GM13977 (cell line): ENCODE measurements around the gene FXYD4.

ENCODE experiments used
- DNase-seq: peaks from one replicate; pipeline ENCODE4 v3.0.0; 2012; ENCODE audit warnings: low spot score
- in situ Hi-C: fragments of 300-500 bp; cut with MboI; formaldehyde crosslinking; loops from one replicate; pipeline ENCODE4 v1.12.0; 2022; ENCODE audit warnings: low sequenced_read_pairs, low pct_unique_long_range_greater_than_20kb, mixed read lengths, inconsistent platforms; ENCODE audit not compliant: unreplicated experiment
- TF ChIP-seq, protein P1 (sequence below): IDR thresholded peaks from 2 replicates; pipeline ENCODE4 v1.5.1; 2012; ENCODE audit warnings: mild to moderate bottlenecking, control low read depth; ENCODE audit not compliant: insufficient read depth; ENCODE audit errors: extremely low read depth, missing control alignments

FXYD4 gene

DNA sequence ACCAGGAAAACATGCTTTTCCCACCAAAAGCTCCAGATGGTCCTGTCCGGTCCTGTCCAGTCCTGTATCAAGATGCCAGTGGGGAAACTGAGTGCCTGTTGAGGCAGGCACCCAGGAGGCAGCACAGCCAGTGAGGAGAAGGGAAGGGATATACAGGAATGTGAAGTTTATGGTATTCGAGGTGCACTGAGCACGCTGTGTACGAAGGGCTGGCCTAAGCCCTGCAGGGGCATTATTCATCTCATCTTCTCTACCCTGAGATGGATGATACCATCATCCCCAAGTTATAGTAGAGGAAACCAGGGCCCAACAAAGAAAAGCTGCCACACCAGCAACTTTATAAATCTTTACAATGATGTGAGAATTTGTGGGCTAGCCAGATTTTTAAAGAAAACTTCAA lies 23.4 kb upstream of the FXYD4 start:
- in situ Hi-C loops = no loop called here
- TF ChIP-seq, protein P1, sequence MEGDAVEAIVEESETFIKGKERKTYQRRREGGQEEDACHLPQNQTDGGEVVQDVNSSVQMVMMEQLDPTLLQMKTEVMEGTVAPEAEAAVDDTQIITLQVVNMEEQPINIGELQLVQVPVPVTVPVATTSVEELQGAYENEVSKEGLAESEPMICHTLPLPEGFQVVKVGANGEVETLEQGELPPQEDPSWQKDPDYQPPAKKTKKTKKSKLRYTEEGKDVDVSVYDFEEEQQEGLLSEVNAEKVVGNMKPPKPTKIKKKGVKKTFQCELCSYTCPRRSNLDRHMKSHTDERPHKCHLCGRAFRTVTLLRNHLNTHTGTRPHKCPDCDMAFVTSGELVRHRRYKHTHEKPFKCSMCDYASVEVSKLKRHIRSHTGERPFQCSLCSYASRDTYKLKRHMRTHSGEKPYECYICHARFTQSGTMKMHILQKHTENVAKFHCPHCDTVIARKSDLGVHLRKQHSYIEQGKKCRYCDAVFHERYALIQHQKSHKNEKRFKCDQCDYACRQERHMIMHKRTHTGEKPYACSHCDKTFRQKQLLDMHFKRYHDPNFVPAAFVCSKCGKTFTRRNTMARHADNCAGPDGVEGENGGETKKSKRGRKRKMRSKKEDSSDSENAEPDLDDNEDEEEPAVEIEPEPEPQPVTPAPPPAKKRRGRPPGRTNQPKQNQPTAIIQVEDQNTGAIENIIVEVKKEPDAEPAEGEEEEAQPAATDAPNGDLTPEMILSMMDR = no peak
- DNase-seq = no peak

DNA sequence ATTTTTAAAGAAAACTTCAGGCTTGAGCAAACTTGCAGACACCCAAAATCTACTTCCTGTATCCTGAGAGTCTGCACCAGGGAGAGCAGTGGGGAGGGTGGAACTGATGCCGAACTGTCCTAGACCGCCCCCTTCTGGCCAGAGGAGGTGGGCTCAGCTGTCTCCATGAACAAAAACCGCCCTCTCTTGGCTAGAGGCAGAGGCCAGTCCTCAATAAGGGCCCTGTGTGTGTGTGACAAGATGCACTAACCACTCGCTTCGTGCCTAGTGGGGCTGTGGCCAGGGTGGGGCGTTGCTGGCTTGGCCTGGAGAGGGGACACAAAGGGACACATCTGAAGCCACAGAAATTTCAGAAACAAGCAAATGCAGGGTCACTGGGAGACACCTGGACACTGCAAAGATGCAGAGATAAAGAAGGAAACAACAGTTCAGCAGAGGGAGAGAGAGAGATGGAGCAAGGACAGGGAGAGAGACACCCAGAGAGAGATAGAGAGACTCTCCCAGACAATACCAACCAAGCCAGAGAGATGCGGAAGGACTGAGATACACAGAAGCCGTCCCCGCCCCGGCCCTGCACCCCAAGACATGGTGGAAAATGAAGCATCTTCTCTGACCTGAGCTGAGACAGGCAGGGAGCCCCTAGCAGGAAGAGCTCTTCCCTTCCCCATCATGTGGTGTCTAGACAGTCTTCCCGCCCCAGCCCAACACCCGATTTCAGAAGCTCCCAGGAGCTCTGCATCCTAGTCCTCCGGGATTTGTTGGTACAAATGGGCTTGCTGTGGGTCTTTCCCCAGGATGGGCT lies 22.7 kb upstream of the FXYD4 start:
- TF ChIP-seq, protein P1 = peak; percentile 94
- DNase-seq = peak; percentile 94
- in situ Hi-C loops = no loop called here

DNA sequence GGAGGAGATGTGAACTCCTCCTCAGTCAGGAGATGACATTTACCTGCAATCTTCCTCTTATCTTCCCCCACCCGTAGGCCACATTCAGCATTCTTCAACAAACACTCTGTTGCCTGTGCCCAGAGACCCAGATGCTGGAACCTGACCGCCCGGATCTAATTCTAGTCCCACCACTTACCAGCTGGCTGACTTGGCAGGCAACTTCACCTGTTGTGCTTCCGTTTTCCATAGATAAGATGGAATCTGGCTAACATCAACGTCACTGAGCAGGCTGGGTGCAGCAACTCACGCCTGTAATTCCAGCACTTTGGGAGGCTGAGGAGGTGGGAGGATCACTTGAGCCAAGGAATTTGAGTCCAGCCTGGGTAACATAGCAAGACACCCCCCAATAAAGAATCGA lies 21.3 kb upstream of the FXYD4 start:
- DNase-seq = no peak
- in situ Hi-C loops = no loop called here
- TF ChIP-seq, protein P1 = no peak

DNA sequence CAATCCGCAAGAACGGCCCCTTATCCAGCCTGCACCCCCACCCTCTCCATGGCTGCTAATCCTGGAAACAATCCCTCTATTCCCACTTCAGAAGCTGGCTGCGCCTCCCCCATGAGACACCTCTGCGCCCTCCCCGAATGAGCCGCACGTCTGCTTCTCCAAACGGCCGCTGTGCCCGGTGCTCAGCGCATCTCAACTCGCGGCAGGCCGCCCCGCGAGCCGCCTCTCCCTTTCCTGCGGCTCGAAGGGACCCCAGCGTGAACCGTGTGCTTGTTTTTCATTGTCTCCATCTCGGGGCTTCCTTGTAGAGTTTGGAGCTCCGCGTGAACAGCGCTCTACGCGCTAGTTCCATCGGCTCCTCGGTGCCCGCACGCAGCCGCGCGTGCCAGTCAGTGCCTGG lies 20.8 kb upstream of the FXYD4 start:
- TF ChIP-seq, protein P1 = no peak
- in situ Hi-C loops = no loop called here
- DNase-seq = no peak

DNA sequence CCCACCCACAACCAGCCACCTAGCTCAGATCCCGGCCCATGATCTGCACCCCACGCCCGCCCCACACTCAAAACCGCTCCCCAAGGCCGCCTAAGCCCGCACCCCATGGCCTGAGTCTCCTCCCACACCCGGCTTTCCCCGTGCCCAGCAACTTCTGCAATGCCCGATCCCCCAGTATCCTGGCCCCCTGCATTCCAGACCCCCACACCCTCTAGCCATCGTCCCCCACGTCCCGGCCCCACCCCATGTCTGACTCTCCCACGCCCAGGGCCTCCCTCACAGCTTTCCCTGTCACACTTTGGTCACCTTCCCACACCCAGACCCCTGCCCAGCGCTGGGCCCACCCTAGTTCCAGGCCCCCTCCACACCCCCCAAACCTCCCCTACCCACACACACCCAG lies 20.1 kb upstream of the FXYD4 start:
- in situ Hi-C loops = no loop called here
- TF ChIP-seq, protein P1 = no peak
- no peak for DNase-seq

DNA sequence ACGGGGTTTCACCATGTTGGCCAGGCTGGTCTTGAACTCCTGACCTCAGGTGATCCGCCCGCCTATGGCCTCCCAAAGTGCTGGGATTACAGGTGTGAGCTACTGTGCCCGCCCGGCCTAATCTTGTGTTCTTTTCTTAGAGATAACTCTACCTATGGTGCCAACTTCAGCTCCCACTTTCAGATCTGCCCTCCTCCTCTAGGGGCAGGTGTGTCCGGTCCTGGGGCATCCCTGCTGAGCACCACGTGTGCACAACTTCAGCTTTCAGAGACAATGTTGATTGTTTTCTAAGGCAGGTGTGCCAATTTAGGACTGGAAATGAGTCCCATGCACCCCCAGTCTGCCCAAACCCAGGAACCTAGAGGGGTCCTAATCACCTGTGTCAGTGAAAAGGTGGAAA lies 18.5 kb upstream of the FXYD4 start:
- TF ChIP-seq, protein P1 = no peak
- no peak for DNase-seq
- in situ Hi-C loops = no loop called here
